Psoas muscle (tissue), 8 donors: ENCODE data around the gene IQCK. TPM values are rescaled to one million over a fixed set of nuclear protein-coding genes. Genes with fewer than 3 reads are reported as not detected.
A peak's percentile ranks its signal among the peaks of the same experiment; 100 is the strongest.

ENCODE experiments used
- ATAC-seq, 4 donors: fragments of 200-7000 bp; cut with Tn5 transposase; one replicate each; pipeline ENCODE4 v1.9.1; 2020; ENCODE audit warnings: moderate library complexity in 3 of 4, mild to moderate bottlenecking in 2 of 4
- DNase-seq, 2 donors: peaks; one replicate each; pipeline ENCODE4 v3.0.0-alpha.2; 2020
- H3K27ac ChIP-seq: fragments of 200-600 bp; one replicate; pipeline ENCODE4 v1.8.0; 2022
- H3K27me3 ChIP-seq, 3 donors: fragments of 200-600 bp in 1 of 3; one replicate each; pipeline versions ENCODE4 v1.6.1 to v1.8.0; 2013 to 2022; ENCODE audit warnings: low read length in 2 of 3, mild to moderate bottlenecking in 2 of 3, moderate library complexity in 1 of 3; ENCODE audit not compliant: insufficient read depth in 3 of 3
- H3K36me3 ChIP-seq, 2 donors: fragments of 200-600 bp in 1 of 2; one replicate each; pipeline versions ENCODE4 v1.6.1 to v1.8.0; 2013 to 2022; ENCODE audit warnings: low read depth in 1 of 2, mild to moderate bottlenecking in 1 of 2, moderate library complexity in 1 of 2; ENCODE audit not compliant: insufficient read depth in 1 of 2
- H3K4me1 ChIP-seq: fragments of 200-600 bp; one replicate; pipeline ENCODE4 v1.8.0; 2022
- H3K4me3 ChIP-seq: fragments of 200-600 bp; one replicate; pipeline ENCODE4 v1.8.0; 2022; ENCODE audit warnings: mild to moderate bottlenecking
- H3K9me3 ChIP-seq: fragments of 200-600 bp; one replicate; pipeline ENCODE4 v1.8.0; 2022
- CTCF ChIP-seq: fragments of 200-600 bp; IDR thresholded peaks from one replicate; pipeline ENCODE4 v1.8.0; 2022; ENCODE audit warnings: antibody characterized with exemption
- WGBS, 3 donors: extraction: QIAGEN DNeasy Blood & Tissue Kit; methylation state at CpG; one replicate each; pipeline versions ENCODE4 v1.1.6 to v1.1.7; 2013; 5-methylcytosine and 5-hydroxymethylcytosine counted together
- intact Hi-C, 2 donors: fragments of 100-400 bp; cut with DNase I; formaldehyde crosslinking; loops; one replicate each; pipeline versions ENCODE4 v1.11.0 to v1.14.2; 2022
- polyA plus RNA-seq, 3 donors: library from polyadenylated mRNA; stranded (reverse); fragments of 200-250 nt; gene quantifications; one replicate each; pipeline ENCODE4 v1.2.3, GENCODE V29; 2013
- total RNA-seq, 4 donors: library from RNA; stranded (reverse); fragmentation: NEBNext Ultra II Directional in 2 of 4; extraction: Animal tissue kit (Norgen Biotek cat#: 25700) in 2 of 4; gene quantifications; one replicate each; pipeline versions ENCODE4 v1.2.1 to v1.2.4, GENCODE V29; 2021 to 2023
- donor health status: healthy with polysubstance abuse.
- donor health status: DM: no; HTN: no; CAD: no; lungs with moderate emphysema.
- donor health status: Bipolar disorder and iron deficiency.
- donor health status: healthy.
- donor health status: DM: yes; HTN: yes; CAD: no.
- donor health status: DM: no; HTN: no; CAD: no.
- donor health status: DM: no; HTN: no; CAD: no.
- donor health status: DM: yes; HTN: yes; CAD: no.

The IQCK gene
- total and polyA plus RNA-seq, 7 donors, result 4.3 to 9.9 (median 6.3) TPM

GRCh38 chr16:19685176-19685575 is 32.9 kb upstream of the IQCK start:
- Histone ChIP-seq H3K27ac (no peak overlapping the region), H3K36me3 (peaks cover 9 to 70% of the 10 kb centered on the region in 2 donors), H3K27me3 (no peaks in the 10 kb centered on the region), H3K4me3 (no peak overlapping the region), H3K4me1 (peaks cover 4% of the 10 kb centered on the region), H3K9me3 (no peaks in the 10 kb centered on the region)
- intact Hi-C loops, result no loop called here
- DNase-seq, result no peak
- no peak for TF ChIP-seq CTCF
- no peak for ATAC-seq
- 97 to 98% (median 98%) methylated on average over 4 of the region's 4 CpGs for WGBS, 3 donors

GRCh38 chr16:19687279-19687678 is 30.8 kb upstream of the IQCK start:
- intact Hi-C loops, result no loop called here
- peaks cover 9 to 82% of the 10 kb centered on the region in 2 donors for H3K36me3 ChIP-seq
- 76 to 81% (median 80%) methylated on average over 7 of the region's 7 CpGs for WGBS, 3 donors
- H3K27me3 ChIP-seq, result no peaks in the 10 kb centered on the region
- DNase-seq (no peak), ATAC-seq (no peak)
- no peak overlapping the region for H3K4me3 ChIP-seq
- TF ChIP-seq CTCF, result no peak
- no peak overlapping the region for H3K27ac ChIP-seq
- no peaks in the 10 kb centered on the region for H3K9me3 ChIP-seq
- H3K4me1 ChIP-seq, result no peaks in the 10 kb centered on the region

- Histone ChIP-seq H3K4me1 (no peaks in the 10 kb centered on the region), H3K9me3 (no peaks in the 10 kb centered on the region), H3K36me3 (peaks cover 9 to 77% of the 10 kb centered on the region in 2 donors), H3K27ac (no peak overlapping the region), H3K4me3 (no peak overlapping the region), H3K27me3 (no peaks in the 10 kb centered on the region)
- TF ChIP-seq CTCF, result no peak
- no peak for DNase-seq
- WGBS, 3 donors, result 86 to 90% (median 89%) methylated on average over 18 of the region's 18 CpGs
- peak in 1 of 4 donors; percentile 57 for ATAC-seq
- intact Hi-C loops, result no loop called here
These were observed 29.6 kb upstream of the IQCK start for GRCh38 chr16:19688396-19689024.

- Histone ChIP-seq H3K27ac (no peak overlapping the region), H3K4me3 (no peak overlapping the region), H3K4me1 (no peaks in the 10 kb centered on the region), H3K27me3 (no peaks in the 10 kb centered on the region), H3K9me3 (no peaks in the 10 kb centered on the region), H3K36me3 (peaks cover 6 to 74% of the 10 kb centered on the region in 2 donors)
- WGBS, 3 donors, result 97 to 98% (median 97%) methylated on average over 5 of the region's 5 CpGs
- intact Hi-C loops, result no loop called here
- ATAC-seq, result no peak
- TF ChIP-seq CTCF, result no peak
- no peak for DNase-seq
These were observed 28.7 kb upstream of the IQCK start for GRCh38 chr16:19689342-19689741.

GRCh38 chr16:19690196-19690595 is 27.9 kb upstream of the IQCK start:
- Histone ChIP-seq H3K36me3 (peaks cover 5 to 67% of the 10 kb centered on the region in 2 donors), H3K27ac (no peak overlapping the region), H3K4me3 (no peak overlapping the region), H3K9me3 (no peaks in the 10 kb centered on the region), H3K4me1 (no peaks in the 10 kb centered on the region), H3K27me3 (no peaks in the 10 kb centered on the region)
- DNase-seq, result no peak
- TF ChIP-seq CTCF, result no peak
- 49 to 69% (median 57%) methylated on average over 4 of the region's 4 CpGs for WGBS, 3 donors
- intact Hi-C loops, result no loop called here
- ATAC-seq, result peak in 1 of 4 donors; percentile 39
